Stimulated activated CD8-positive, alpha-beta memory T cell treated with anti-CD3 and anti-CD28 coated beads, Interleukin-4, amount 100 ng/mL, for 1 hour (primary cell): ENCODE results near the gene KCNE3.

ENCODE experiments used
- DNase-seq, 2 donors: peaks; one replicate each; pipeline ENCODE4 v3.0.0-alpha.2; 2020; ENCODE audit warnings: low read depth in 2 of 2, low spot score in 1 of 2

The KCNE3 gene, protein sequence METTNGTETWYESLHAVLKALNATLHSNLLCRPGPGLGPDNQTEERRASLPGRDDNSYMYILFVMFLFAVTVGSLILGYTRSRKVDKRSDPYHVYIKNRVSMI

DNA sequence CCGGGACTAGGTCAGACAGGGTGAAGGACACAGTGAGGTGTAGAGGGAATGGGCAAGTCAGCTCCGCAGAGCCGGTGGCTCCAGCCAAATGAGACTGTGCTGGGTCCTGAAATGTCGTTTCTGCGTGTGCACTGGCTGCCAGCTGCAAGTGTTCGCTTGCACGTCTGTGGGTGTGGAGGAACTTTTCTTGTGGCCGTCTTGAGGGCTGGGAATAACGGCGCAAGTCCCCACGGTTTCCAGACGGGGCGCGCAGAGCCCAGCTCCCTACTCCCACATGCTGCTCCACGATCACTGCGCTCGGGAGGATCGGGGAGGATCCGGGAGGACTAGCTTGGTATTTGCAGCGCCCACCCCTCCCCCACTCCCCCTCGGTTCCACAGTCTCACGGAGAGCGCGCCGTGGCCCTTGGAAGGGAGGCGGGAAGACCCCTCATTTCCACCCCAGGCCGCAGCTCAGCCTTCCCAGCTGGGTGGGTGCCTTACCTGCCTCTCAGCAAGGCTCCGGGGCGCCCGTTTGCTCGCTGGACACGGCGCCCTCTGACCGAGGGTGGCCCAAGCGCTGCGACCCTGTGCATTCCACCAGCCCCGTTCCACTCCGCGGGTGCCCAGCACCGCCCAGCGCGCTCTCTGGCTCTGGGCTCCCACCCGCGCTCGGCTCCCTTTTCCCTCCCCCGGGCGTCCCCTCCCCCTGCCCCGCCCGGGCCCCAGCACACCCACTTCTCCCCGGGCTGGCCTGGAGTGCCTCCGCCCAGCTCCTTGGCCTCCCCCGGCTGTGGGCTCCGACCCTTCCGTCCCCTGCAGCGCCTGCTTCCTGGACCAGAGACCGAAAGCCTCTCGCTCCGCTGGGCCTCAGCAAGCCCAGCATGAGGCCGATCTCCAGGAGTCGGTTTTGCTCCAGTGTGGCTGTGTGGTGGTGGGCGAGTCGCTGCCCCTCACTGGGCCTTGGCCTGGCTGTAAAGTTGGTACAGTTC is at the start of gene KCNE3:
TSS of gene KCNE3 (minus strand) at position 634 of the 970 bp plus-strand sequence. CDS start 9,986 bp downstream, outside the sequence.
- no peak for DNase-seq

DNA sequence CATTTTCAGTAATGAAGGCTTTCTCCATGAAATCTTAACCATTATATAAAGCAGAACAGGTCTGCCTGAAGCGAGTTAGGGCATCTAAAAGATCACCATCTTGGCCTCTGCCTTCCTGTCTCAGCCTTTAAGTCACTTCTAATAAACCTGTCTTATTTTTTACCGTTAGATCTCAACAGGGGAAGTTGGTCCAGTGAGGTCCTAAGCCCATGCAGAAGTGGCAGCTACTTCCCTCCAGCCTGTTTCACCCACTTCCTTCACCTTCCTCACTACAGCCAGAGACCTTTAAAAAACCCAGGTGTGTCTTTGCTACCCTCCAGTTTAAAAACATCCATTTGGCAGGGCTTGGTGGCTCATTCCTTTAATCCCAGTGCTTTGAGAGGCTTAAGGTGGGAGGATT is 40.2 kb upstream of the KCNE3 start:
- DNase-seq: no peak

DNA sequence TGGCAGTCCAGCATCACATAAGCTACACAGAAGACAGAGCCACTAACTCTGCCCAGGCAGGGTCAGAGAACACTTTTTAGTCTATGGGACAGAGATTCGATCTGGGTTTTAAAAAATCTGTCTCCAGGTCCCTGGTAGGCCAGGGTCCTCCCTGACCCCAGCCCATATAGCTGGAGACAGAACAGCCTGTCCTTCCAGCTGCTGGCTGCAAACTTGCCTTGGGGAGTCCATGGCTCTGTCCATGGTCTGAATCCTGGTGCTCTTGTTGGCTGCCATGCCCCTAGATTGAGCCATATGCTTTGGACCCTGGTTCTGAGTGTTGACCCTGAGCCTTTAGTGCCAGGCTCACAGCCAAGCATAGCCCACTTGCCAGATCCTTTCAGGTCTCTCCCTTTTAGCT is 39.5 kb upstream of the KCNE3 start:
- DNase-seq: no peak

DNA sequence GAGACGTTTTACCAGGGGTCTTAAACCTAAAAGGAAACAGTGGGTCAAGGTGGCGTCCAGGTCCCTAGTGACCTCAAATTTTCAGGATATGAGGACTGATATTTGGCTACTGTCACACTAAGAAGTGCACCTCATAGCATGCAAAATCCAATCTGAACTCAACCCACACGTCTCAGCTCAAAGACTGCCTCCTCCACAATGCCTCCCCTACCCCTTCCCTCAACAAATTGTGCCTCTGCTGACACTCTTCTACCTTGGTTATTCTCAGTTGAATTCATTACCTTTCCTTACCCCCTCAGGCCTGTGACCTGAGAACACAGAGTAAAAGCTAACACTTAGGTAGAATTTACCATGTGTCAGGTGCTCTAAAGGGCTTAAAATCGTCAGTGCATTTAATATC is 38.6 kb upstream of the KCNE3 start:
- no peak for DNase-seq

DNA sequence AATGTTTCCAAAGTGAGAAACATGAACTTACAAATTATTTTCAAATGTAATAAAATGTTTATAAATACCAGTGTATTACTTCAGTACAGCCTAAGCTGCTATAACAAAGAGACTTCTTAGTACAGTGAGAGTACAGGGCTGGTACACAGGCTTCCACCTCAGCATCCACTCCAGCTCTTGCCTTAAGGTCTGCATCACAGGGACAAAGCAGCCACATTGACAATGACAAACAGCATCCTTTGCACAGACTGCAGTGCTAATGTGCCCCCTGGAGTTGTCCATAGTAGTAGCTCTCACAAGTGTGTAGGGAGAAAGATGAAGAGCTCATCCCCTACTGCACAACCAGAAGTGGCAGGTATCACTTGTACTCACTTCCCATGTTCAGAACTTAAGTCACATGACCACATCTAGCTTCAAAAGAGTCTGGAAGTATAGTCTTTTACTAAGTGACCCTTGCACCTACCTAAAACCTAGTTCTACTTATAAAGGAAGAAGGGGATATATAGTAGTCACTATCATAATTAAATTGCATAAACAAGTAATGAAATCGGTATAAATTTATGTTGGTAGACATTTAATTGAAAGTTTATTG is 36.8 kb upstream of the KCNE3 start:
- DNase-seq: no peak

DNA sequence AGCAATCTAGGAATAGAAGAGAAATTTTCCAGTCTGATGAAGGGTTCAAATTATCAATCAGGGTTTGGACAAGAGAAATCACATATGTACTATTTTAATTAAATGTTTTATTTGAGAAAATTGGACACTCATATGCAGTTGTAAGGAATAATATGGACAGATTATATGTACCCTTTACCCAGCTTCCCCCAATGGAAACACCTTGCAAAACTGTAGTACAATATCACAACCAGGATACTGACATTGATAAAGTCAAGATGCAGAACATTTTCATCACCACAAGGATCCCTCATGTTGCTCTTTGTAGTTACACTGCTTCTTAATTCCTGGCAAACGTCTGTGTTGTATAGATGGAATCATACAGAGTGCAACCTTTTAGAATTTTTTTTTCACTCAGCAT is 27.6 kb upstream of the KCNE3 start:
- DNase-seq: no peak

DNA sequence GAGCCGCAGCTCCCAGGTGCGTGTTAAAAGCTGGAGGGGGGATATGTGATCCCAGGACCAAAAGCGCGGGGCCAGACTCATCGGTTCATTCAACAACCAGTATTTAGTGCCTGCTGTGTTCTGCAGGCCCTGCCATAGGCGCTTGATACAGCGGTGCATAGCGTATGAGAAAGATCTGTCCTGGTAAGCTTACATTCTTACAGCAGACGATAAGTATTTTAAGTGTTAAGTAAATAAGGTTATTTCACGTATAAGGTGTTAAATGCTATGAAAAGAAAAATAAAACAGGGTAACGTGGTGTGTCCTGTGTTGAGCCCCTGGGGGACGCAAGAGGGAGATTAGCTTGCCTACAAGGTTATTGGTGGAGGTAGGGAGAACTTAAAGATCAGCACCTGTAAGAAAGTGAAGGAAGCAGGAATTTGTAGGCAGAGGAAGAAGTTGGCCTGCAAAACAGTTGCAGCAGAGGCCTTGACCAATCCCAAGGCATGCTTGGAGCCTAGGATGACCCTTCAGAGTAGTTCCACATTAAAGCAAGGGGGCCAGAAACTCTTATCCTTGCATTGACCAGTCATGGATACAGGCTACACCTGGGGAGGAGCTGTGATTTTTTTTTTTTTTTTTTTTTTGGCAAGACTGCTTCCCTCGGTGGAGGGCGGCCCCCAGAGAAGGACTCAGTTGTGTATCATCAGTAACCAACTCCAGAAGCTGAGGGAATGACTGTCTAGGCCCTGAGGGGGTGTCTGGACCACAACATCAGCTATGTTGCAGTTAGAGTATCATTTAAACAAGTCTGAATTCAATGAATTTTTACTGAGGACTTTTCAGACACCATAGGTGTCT is 26.7 kb upstream of the KCNE3 start:
- DNase-seq: no peak

DNA sequence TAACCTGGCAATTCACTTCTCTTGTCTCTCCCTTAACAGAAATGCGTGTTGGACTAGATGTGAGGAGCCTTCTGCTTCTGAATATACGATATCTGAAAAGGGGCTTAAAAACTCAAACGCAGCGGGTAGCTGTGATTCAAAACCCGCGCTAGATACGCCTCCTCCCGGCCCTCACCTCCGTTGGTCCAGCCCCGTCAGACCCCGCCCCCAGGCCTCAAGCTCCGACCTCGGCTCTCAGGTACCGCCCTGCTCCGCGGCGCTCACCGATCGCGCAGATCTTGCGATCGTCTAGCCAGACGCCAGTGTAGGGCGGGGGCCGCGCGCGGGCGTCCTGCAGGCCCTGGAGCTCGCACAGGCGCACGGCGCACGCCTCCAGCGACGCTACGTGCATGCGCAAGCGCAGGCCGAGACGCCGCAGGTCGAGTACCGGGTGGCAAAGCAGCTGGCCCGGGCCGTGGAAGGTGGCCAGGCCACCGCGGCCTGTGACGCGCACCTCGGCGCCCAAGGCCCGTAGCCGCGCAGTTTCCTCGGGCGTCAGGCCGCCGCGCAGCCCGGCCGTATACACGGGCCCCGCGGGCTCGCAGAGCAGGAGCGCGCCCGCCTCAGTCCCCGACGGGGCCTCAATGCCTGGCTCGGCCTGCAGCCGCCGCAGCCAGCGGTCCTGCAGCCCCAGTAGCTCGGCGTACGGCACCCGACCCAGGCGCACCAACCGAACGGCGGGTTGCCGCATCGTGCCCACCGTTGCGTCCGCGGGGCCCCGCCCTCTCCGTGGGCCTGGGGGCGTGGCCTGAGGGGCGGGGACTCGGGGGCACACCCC is 25.8 kb upstream of the KCNE3 start, which contains the start of gene LIPT2:
TSS of gene LIPT2 (minus strand) at position 751 of the 817 bp plus-strand sequence. CDS start at position 730, 21 bp downstream.
- peak; percentile 84 to 95 for DNase-seq

DNA sequence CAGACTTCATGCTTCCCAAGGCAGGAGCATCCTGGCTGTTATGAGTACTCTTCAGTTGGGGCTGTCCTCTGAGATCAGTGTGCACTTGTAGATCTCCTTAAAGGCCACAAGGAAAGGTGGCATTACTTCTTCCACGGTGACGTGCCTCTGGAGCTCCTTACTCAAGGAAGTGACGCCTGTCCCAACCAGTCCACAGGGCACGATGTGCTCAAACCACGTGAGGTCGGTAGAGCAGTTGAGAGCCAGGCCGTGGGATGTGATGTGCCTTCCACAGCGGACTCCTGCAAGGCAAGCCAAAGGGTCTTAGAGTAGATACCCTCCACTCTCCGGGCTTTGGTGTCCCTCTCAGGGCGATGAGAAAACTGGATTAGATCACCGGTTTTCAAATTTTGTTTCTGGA is 24.7 kb upstream of the KCNE3 start:
- no peak for DNase-seq

DNA sequence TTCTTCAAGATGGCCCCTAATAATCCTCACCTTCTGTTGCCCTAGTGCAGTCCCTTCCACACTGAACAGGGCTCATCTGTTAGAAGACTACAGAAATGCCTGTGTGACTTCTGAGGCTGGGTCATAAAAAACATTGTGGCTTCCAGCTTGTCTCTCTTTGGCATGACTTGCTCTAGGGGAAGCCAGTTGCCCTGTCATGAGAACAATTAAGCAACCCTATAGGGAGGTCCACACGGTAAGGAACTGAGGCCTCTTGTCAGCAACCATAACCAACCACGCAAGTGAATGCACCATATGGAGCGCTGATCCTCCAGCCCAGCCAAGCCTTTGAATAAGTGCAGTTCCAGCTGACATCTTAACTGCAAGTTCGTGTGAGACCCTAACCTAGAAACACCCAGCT is 23.6 kb upstream of the KCNE3 start:
- DNase-seq: no peak

DNA sequence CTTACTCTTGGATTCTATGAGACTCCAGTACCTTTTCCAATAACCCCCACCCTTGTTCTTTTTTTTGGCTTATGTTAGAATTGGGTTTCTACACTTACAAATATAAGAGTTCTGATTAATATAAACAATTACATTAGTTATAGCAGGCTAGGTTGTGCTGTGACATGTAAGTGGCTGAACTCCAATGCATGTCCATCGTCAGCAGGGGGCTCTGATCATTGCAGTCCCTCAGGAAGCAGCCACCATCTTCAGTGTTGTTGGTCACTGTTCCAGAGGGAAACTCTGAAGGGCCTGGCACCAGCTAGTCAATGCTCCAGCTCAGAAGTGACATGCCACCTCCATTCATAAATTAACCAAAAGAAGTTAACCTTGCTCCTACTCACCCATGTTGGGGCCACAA is 20.5 kb upstream of the KCNE3 start:
- DNase-seq: no peak

DNA sequence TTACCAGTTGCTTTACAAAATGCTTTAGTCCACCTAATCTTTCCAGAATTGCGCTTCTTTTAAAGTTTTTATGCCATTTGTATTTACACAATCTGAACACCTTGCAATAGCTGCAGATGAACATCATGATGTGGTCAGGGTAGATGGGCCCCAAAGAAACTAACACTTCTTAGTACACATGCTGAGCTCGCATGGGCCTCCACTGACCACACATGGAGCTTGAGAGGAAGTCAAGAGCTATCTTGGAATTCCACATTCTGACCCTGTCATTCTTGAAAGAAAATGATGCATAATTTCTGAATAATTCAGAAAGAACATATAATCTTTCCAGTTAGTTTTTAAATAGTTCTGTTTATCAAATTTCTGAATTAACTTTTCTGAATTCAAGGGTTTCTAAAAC is 18.5 kb upstream of the KCNE3 start:
- no peak for DNase-seq

DNA sequence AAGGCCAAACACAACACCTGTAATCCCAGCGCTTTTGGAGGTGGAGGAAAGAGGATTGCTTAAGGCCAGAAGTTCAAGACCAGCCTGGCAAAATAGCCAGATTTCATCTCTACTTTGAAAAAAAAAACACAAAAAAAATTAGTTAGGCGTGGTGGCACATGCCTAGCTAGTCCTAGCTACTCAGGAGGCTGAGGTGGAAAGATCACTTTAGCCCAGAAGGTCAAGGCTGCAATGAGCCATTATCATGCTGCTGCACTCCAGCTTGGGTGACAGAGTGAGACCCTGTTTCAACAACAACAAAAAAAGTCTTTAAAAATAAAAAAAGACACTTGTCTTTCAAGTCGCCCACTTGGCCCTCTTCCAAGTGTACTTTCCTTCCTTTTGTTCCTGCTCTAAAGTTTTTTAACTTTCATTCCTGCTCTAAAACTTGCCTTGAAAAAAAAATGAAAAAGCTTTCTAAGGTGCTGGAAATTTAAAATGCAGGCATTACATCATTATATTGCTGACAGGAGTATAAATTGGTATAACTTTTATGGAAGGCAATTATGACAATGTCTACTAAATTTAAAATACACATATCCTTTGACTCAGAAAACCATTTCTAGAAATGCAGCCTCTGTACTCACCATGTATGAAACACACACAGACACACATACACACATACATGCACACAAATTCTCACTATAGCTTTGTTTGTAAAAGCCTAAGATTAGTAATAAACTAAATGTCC is 13.5 kb upstream of the KCNE3 start:
- DNase-seq: no peak

DNA sequence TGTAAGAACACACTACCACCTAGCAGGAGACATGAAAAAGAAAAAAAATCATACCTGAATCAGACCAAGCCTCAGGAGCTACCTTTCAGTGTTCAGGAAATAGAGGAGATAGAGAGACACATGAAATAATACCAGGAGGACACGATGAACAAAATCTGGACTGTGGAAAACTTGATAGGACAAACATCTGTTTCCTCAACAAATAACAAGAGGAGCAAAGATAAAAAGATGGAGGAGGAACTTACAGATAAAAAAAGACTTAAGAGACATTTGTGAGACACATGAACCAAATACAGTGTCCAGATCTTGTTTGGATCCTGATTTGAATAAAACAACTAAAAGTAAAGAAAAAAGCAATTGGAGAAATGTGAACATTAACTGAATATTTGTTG is 12.4 kb upstream of the KCNE3 start:
- no peak for DNase-seq

DNA sequence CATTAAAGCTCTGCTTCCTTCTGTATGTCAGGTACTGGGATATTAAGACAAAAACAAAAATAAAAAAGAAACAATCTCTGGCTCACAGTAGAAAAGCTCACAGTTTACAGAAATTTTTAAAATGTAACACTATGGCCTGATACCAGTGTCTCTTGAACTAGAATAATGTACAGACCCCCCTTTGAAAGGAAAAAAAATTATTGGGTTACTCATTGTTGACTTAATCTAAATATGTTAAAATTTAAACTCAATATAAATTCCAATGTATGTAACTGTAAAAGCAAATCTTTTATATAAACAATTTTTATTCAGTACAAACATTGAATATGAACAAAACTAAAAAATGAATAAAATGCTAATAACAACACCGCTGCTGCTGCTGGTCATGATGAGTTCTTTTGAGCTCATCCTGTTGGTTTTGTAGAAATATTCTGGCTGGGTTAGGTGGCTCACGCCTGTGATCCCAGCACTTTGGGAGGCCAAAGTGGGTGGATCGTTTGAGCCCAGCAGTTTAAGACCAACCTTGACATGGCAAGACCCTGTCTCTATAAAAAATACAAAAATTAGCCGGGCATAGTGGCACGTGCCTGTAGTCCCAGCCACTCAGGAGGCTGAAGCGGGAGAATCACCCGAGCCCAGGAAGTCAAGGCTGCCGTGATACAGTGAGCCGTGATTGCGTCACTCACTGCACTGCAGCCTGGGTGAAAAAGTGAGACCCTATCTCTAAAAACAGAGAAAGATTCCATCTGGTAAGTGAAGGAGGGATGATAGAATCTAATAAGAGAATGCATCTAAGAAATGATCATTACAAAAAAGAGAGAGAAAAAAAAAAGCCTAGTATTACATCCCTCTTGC is 11.8 kb upstream of the KCNE3 start:
- DNase-seq: no peak

DNA sequence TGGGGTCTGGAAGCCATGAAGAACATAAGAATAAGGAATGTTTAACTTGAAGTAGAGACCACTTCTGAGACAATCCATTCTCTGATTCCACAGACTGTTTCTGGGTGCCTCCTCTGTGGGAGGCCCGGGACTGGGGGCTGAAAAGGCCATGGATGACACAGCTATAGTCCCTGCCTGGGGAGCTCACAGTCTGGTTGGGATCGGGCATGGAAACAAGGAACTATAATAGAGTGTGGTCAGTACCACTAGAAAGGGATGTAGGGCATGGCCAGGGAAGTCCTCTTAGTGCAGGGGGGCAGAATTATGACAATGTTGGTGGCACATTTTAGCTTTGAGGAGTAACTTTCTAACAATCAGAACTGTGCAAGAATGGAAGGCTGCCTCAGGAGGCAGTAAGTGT is 9.2 kb upstream of the KCNE3 start:
- no peak for DNase-seq

DNA sequence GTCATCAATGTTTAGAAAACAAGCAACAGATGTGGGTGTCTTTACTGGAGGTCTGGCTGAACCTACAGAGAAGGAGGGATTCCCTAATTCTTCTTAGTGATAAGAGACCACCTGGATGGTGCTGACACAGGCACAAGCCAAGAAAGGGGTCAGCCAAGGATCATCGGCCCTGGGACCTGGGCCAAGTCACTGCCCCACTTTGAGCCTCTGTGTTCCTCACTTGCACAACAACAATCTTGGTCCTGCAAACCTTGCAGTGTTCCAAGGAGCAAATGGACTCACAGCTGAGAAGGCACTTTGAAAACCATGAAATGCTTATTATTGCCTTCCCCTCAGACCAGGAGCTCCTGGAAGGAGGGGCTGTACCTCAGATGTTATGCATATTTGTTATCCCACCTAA is 7.0 kb upstream of the KCNE3 start:
- DNase-seq: no peak

DNA sequence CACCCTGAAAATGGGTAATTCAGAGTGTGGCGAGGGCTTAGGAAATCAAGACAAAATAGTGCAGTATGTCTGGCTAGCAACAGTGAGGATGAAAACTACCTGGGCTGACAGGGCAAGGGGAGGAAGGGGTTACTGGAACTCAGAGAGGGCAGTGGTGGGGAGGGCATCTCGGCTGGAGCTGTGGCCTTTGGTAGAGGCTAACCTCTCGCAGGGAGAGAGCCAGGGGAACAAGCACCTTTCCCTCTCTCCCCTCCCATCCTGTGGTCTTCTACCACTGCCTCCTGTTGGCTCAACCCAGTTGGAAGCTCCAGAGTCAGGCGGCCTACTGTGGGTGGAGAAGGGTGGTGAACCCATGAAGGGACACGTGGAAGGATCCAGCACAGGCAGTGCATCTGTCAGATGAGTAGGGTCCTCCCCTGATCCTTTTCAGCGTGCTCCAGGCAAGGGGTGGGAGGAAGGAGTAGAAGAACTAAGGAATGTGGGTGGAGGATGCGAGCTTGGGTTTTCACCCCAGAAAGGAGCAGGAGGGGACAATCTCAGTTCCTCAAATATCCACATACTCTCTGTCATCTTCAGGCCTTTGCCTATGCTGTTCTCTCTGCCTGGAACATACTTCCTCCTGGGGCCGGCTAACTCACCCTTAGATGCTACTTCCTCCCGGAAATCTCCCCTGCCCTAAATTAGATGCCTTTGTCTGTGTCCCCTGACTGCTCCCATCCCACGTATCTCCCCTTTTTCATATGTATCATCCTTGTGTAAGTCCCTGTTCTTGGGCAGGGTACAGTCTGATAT is 6.2 kb upstream of the KCNE3 start:
- DNase-seq: no peak
